DND-41 (cell line): ENCODE results near the gene ST6GALNAC3.

ENCODE experiments used
- ATAC-seq: fragments of 200-7000 bp; cut with Tn5 transposase; 3 replicates; pipeline ENCODE4 v1.9.1; 2021; ENCODE audit warnings: low read depth; ENCODE audit not compliant: insufficient read depth
- DNase-seq: peaks from one replicate; pipeline ENCODE4 v3.0.0-alpha.2; 2020
- H2AFZ ChIP-seq: 2 replicates; pipeline ENCODE4 v1.6.0; 2012; ENCODE audit warnings: low read depth, low read length
- H3K27ac ChIP-seq: 2 replicates; pipeline ENCODE4 v1.5.1; 2012; ENCODE audit warnings: low read length, inconsistent platforms
- H3K27me3 ChIP-seq: fragments of 200-600 bp; sonication (generic); 2 replicates; pipeline ENCODE4 v1.6.0; 2012; ENCODE audit warnings: low read length, mild to moderate bottlenecking, inconsistent platforms; ENCODE audit not compliant: insufficient read depth, poor library complexity
- H3K36me3 ChIP-seq: 2 replicates; pipeline ENCODE4 v1.5.1; 2012; ENCODE audit warnings: low read length, inconsistent platforms; ENCODE audit not compliant: insufficient read depth
- H3K4me1 ChIP-seq: 2 replicates; pipeline ENCODE4 v1.5.1; 2012; ENCODE audit warnings: mild to moderate bottlenecking, low read length; ENCODE audit not compliant: insufficient read depth
- H3K4me2 ChIP-seq: 2 replicates; pipeline ENCODE4 v1.6.0; 2012; ENCODE audit warnings: mild to moderate bottlenecking, moderate library complexity, low read length, inconsistent platforms; ENCODE audit not compliant: insufficient read depth
- H3K4me3 ChIP-seq, 2 experiments: fragments of 200-600 bp in 1 of 2; shearing (Covaris generic) in 1 of 2; 2 replicates each; pipeline ENCODE4 v1.5.1; 2012 to 2016; ENCODE audit warnings: inconsistent platforms in 2 of 2, low read length in 2 of 2, mild to moderate bottlenecking in 2 of 2, low read depth in 1 of 2, moderate library complexity in 1 of 2
- H3K79me2 ChIP-seq: 2 replicates; pipeline ENCODE4 v1.6.0; 2012; ENCODE audit warnings: low read length, inconsistent platforms; ENCODE audit not compliant: insufficient read depth
- H3K9ac ChIP-seq: 2 replicates; pipeline ENCODE4 v1.6.0; 2012; ENCODE audit warnings: low read depth, mild to moderate bottlenecking, inconsistent platforms, low read length, moderate library complexity
- H3K9me3 ChIP-seq: 2 replicates; pipeline ENCODE4 v1.5.1; 2012; ENCODE audit warnings: low read length, moderate library complexity, mild to moderate bottlenecking, inconsistent platforms; ENCODE audit not compliant: insufficient read depth, severe bottlenecking
- H4K20me1 ChIP-seq: 2 replicates; pipeline ENCODE4 v1.6.0; 2012; ENCODE audit warnings: low read length; ENCODE audit not compliant: insufficient read depth
- EZH2 ChIP-seq: IDR thresholded peaks from 3 replicates; pipeline ENCODE4 v1.6.1; 2012; ENCODE audit warnings: borderline replicate concordance, low read depth, mild to moderate bottlenecking, moderate library complexity, low read length, inconsistent platforms; ENCODE audit not compliant: severe bottlenecking
- TF ChIP-seq, protein P1 (sequence below): IDR thresholded peaks from 2 replicates; pipeline ENCODE4 v1.5.1; 2012; ENCODE audit warnings: borderline replicate concordance, low read length, moderate library complexity, mild to moderate bottlenecking; ENCODE audit not compliant: poor library complexity, severe bottlenecking; ENCODE audit errors: extremely low read depth

Gene ST6GALNAC3

DNA sequence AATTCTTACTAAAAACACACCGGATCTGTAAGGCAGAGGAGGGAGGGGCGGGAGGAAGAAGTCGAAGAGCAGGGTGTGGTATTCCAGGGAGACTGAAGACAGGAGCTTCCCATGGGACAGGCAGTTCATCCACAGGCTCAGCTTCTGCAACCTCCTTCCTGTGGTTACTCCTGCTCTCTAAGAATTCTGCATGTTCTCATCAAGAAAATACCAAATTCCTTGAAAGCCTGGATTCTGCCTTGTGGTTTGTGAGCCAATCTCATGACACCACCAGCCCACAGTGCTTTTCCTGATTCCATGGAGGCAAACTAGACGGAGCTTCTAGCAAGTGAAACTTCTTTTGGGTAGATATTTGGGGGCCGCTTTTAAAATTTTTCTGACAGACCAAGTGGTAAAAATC, 1.1 kb upstream of the ST6GALNAC3 start:
- Histone ChIP-seq H2AFZ (no peak overlapping the region), H4K20me1 (no peaks in the 10 kb centered on the region), H3K9ac (no peak overlapping the region), H3K9me3 (no peaks in the 10 kb centered on the region), H3K4me2 (no peak overlapping the region), H3K27me3 (no peaks in the 10 kb centered on the region), H3K79me2 (no peaks in the 10 kb centered on the region), H3K4me3 (no peak overlapping the region), H3K27ac (no peak overlapping the region), H3K4me1 (no peaks in the 10 kb centered on the region), H3K36me3 (no peaks in the 10 kb centered on the region)
- DNase-seq = no peak
- TF ChIP-seq, protein P1, sequence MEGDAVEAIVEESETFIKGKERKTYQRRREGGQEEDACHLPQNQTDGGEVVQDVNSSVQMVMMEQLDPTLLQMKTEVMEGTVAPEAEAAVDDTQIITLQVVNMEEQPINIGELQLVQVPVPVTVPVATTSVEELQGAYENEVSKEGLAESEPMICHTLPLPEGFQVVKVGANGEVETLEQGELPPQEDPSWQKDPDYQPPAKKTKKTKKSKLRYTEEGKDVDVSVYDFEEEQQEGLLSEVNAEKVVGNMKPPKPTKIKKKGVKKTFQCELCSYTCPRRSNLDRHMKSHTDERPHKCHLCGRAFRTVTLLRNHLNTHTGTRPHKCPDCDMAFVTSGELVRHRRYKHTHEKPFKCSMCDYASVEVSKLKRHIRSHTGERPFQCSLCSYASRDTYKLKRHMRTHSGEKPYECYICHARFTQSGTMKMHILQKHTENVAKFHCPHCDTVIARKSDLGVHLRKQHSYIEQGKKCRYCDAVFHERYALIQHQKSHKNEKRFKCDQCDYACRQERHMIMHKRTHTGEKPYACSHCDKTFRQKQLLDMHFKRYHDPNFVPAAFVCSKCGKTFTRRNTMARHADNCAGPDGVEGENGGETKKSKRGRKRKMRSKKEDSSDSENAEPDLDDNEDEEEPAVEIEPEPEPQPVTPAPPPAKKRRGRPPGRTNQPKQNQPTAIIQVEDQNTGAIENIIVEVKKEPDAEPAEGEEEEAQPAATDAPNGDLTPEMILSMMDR = no peak
- no peak for TF ChIP-seq EZH2
- no peak for ATAC-seq

DNA sequence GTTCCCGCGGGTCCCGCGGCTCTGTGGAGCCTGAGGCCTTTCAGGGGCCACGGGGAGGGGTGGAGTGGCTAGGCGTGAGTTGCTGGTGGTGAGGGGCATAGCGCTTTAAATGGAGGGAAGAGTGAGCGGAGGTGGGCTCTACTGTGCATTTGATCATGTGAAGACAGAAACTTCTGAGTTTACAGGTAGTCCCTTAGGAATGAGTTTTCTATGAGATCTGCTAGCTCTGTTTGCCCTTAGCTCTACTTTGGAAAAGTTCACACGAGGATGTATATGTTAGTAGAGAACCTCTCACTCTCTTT, 593 bp downstream of the ST6GALNAC3 start:
- Histone ChIP-seq H3K9ac (no peak overlapping the region), H3K4me2 (no peak overlapping the region), H3K9me3 (no peaks in the 10 kb centered on the region), H3K27ac (no peak overlapping the region), H3K79me2 (no peaks in the 10 kb centered on the region), H3K36me3 (no peaks in the 10 kb centered on the region), H3K4me3 (no peak overlapping the region), H4K20me1 (no peaks in the 10 kb centered on the region), H2AFZ (no peak overlapping the region), H3K4me1 (no peaks in the 10 kb centered on the region), H3K27me3 (no peaks in the 10 kb centered on the region)
- no peak for ATAC-seq
- no peak for DNase-seq
- TF ChIP-seq, protein P1 = no peak
- no peak for TF ChIP-seq EZH2

DNA sequence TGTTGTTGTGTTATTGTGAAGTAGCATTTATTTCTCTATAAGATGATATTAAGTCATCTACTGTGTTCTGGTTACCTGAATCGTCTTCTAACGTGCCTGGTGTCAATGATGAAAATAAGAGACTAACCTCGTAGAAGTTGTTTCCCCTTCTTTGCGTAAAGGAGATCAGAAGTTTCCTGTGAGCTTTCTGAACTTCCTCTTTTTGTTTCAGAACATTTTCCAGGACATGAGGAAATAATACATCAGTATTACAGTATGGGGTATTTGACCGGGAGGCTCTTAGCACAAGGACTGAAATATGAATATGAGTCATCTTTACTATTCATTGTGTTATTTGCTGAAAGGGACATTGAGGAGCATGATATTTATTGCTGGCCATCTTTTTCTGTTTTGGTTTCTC, 1.3 kb downstream of the ST6GALNAC3 start:
- Histone ChIP-seq H3K4me1 (no peaks in the 10 kb centered on the region), H3K27ac (no peak overlapping the region), H3K9ac (no peak overlapping the region), H3K27me3 (no peaks in the 10 kb centered on the region), H3K9me3 (no peaks in the 10 kb centered on the region), H3K36me3 (no peaks in the 10 kb centered on the region), H3K79me2 (no peaks in the 10 kb centered on the region), H3K4me2 (no peak overlapping the region), H4K20me1 (no peaks in the 10 kb centered on the region), H3K4me3 (no peak overlapping the region), H2AFZ (no peak overlapping the region)
- DNase-seq = no peak
- no peak for ATAC-seq
- TF ChIP-seq, protein P1 = no peak
- no peak for TF ChIP-seq EZH2
